Measurements from ENCODE around the gene GDI1. TPM values are rescaled to one million over a fixed set of nuclear protein-coding genes. Genes with fewer than 3 reads are reported as not detected.

Gene GDI1
- total and polyA plus RNA-seq, 10 of the 15 experiments (the other 5 are each of a cell fraction or from before 2014, with no cell fraction given) = 0.92 to 102 (median 49.6) TPM

- TF ChIP-seq USF1 (IDR thresholded peaks at IDR 0.05; ENCODE audit: borderline replicate concordance, extremely low read length, insufficient read depth, low read depth, low read length) (peak; percentile 50), EZH2 (IDR thresholded peaks at IDR 0.05; ENCODE audit: borderline replicate concordance, control insufficient read depth, low read depth, low read length) (no peak), MLLT1 (IDR thresholded peaks at IDR 0.05) (peak; percentile 79; the same call in 1 of the 2 replicates), CREB1 (IDR thresholded peaks at IDR 0.05; ENCODE audit: low read depth) (peak; percentile 61; the same call in 1 of the 2 replicates), CTCF (IDR thresholded peaks at IDR 0.05 in 2 of 3, conservative IDR thresholded peaks at IDR 0.05 in 1 of 3; ENCODE audit: control insufficient read depth in 2 of 3, extremely low read depth in 1 of 3, insufficient read depth in 1 of 3, low read depth in 3 of 3, low read length in 3 of 3) (peak; percentile 71 to 78 (median 73)), HDAC6 (IDR thresholded peaks at IDR 0.05; ENCODE audit: unreplicated experiment) (peak; percentile 81), HCFC1 (IDR thresholded peaks at IDR 0.05; ENCODE audit: low read length) (no peak), POLR2AphosphoS5 (IDR thresholded peaks at IDR 0.05; ENCODE audit: low read length) (peak; percentile 9; the same call in 1 of the 2 replicates), MXI1 (IDR thresholded peaks at IDR 0.05; ENCODE audit: low read depth, low read length) (peak; percentile 88), RAD51 (IDR thresholded peaks at IDR 0.05) (peak; percentile 72), NR2F1 (conservative IDR thresholded peaks at IDR 0.05) (no peak)
These were observed 38.1 kb upstream of the GDI1 start (continued) for GRCh38 chrX:154398668-154399526.
